HuH-7 (cell line): ENCODE data around the gene NEK10.
"Not testable (repeated sequence)": the region's sequence is repeated elsewhere in the genome, so short reads cannot be mapped to it uniquely, and the experiment has no call there.

Source experiments
- DNase-seq: peaks from one replicate; pipeline ENCODE4 v3.0.0; 2011; ENCODE audit warnings: low spot score

NEK10 gene

DNA sequence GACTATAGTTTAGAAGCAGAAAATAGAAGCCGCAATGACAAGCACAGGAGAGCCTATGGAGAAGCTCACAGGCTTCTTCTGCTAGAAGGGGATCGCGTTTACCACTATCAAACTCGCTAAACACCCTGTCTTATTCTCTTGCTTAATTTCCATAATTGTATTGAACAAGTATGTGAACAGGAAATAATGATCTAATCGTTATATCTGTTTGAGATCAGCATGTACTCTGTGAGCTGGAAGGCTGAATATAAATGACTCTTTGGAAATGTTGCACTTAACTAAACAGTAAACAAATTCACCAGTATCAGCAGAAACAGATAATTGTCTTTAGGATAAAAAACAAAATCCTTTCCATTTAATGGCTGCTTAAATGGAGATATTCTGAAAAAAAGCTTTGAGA is 15.0 kb downstream of the NEK10 start:
- DNase-seq, result no peak

DNA sequence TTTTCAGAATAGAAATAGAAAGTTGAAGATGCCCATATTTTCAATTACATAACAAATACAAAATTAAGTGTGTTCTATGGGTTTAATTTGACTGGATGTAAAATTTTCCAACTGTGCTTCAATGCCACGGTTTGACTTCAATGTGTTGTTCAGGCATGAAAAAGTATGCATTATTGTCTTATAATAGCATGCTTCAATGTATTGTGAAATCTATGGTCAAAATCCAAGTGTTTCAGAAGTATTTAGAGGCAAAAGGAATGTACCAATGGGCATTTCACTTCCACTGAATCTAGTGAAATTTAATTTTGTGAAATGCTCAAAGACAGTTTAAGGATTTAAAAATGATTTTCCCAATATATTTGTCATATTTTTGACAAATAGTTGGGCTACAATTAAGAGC is 16.0 kb downstream of the NEK10 start:
- no peak for DNase-seq

DNA sequence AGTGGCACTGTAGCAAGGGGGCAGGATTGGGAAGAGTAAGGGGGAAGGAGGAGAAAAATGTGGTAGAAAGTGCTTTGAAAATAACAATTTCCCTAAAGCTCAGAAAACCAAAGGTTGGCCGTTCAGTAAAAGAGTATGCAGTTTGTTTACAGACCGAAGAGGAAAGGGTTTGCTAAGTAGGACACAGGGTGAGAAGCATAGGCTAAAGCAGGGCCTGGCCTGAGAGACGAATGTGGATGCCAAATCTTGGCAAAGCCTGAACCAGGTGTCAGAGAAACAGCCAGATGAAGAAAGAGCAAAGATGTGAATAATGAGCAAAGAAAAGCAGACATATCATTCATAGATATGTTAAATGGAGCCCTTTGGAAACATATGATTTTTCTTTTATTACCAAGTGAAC is 17.1 kb downstream of the NEK10 start:
- no peak for DNase-seq

GRCh38 chr3:27349832-27350231 is 19.4 kb downstream of the NEK10 start:
- DNase-seq, result no peak

- DNase-seq, result no peak
These were observed 23.0 kb downstream of the NEK10 start for GRCh38 chr3:27345959-27346865.

DNA sequence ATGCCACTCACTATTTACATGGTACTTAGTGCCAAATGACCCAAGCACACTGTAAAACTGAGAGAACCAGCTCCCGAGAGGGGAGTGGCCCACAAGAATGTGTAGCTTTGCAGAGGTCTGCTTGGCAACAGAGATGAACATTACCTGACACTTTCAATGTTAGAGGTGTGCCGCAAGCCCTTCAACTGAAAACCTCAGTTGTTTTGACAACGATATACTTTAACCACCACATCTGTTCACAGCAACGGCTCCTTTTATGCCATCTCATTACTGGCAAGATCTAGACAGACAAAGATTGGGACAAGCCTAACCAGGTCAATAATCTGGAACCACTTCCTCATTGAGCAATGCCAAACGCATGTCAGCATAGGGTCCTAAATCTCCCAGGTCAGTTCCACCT is 23.7 kb downstream of the NEK10 start:
- DNase-seq, result peak; percentile 32

DNA sequence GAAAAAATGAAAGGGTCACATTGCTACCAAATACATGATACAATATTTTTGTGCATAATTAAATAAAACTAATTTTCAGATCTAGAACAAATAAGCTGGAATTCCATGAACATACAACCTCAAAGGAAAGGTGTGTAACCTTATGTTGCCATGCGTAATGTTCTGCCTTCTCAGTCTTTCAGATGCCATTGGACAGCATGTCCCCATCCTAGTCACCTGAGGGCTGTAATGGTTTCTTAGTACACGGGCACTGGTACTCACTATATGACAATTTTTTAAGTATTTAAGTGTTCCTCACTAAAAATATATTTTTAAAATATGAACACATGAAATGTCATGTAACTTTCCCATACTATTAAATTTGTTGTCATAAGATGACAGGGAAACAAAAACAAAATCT is 24.1 kb downstream of the NEK10 start:
- DNase-seq, result no peak

DNA sequence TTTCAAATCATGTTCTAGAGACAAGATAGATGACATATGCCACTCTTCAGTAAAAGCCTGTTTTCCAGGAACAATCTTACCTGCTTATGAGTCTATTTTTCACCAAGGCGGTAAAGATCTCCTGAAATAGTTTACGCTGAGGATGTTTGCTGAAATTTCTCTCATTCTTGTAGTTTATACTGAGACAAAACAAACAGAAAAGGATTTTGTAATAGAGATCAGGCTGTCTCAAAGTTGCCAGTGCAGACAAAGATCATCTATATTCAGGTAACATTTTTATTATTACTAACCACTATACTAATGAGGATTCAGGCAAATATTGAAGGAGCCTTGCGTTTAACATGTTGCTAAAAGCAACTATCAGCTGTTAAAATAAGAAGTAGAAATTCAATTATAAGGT is 25.0 kb downstream of the NEK10 start:
- no peak for DNase-seq

- no peak for DNase-seq
These were observed 26.9 kb downstream of the NEK10 start for GRCh38 chr3:27342267-27342666.

DNA sequence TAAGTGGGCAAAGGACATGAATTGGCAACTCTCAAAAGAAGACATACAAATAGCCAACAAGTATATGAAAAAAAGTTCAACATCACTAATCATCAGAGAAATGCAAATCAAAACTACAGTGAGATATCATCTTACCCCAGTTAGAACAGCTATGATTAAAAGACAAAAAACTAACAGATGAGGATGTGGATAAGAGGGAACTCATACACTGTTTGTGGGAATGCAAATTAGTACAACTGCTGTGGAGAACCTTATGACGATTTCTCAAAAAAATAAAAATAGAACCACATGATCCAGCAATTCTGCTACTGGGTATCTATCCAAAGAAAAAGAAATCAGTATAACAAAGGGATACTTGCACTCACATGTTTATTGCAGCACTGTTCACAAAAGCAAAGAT is 28.6 kb downstream of the NEK10 start:
- DNase-seq, result no peak

GRCh38 chr3:27335571-27335970 is 33.6 kb downstream of the NEK10 start:
- DNase-seq, result no peak

- no peak for DNase-seq
These were observed 35.3 kb downstream of the NEK10 start for GRCh38 chr3:27333843-27334242.

- DNase-seq, result not testable (repeated sequence)
These were observed 40.0 kb downstream of the NEK10 start for GRCh38 chr3:27328982-27329762.

DNA sequence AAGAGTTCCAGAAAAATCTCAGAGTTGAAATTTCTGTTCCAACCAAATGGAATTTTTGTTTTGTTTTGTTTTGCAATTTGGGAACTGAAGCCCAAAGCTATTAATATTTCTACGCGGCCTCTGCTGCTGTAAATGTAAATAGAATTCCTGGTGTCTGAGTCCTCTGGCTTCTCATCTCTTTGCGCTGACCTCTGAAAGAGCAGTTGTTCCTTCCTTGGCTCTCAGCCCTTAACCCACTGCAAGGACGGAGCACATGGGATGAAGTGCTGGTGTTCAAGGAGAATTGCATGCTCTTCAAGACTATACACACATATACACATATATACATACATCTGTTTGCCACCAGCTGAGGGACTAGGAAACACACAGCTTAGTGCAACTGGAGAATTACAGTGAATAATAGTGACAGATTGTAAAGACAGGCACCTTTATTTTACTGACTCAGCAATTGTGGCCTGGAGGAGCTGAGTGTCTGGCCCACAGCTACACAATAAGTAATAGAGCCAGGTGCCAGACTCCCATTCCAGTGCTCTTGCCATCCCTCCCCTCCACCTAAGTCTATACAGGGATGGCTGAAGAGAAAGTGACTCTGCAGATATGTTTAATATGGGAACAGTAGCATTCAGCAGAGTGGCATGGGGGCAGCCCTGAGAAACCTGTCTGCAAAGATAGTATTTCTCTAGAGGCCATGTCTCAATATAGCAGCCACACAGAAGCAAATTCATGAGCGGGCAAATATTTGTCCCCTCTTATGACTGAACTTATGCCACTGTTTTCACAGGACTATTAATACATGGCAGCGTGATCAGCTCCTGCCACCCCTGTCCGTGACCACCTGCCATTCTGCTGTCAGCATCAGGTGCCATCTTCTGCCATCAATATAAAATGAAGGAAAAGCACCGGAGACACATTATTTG is 42.3 kb downstream of the NEK10 start:
- no peak for DNase-seq

- no peak for DNase-seq
These were observed 43.0 kb downstream of the NEK10 start for GRCh38 chr3:27326202-27326601.

DNA sequence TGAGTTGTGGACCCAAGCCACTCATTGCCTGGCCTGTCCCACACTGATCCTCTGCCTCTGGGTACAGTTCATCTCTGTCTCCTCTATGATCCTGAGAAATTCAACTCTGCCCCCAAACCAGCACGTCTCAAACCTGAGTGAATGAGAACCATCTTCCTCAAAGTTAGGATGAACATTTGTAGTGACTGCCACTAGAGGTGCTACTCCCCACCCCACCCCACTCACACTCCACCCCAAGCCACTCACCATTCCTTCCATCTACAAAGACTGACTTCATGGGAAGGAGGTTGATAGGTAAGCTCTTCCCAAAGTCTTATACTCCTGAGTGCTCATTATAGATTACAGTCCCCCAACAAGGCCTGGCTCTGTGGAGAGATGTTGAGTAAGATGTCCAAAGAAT is 43.8 kb downstream of the NEK10 start:
- DNase-seq, result peak; percentile 44

- no peak for DNase-seq
These were observed 44.5 kb downstream of the NEK10 start for GRCh38 chr3:27324686-27325085.

- DNase-seq, result no peak
These were observed 46.1 kb downstream of the NEK10 start for GRCh38 chr3:27323087-27323570.

DNA sequence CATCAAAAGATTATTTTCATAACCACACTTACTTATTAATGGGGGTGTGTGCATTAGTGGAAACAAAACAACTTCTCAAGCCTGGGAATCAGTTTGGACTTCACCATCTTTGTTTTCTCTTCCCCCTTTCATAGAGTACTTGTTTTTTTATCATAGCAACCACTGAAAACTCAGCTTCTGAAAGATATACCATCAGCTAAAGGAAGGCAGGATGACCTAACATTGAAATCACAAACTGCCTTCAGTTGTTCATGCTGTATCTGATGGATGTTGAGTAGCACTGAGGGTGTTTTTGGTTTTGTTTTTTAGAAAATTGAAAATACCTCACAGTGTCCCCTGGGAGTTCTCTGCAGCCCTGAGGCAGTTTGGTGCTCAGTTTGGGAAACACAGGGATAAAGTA is 46.5 kb downstream of the NEK10 start:
- DNase-seq, result no peak

- no peak for DNase-seq
These were observed 49.2 kb downstream of the NEK10 start for GRCh38 chr3:27319847-27320526.

DNA sequence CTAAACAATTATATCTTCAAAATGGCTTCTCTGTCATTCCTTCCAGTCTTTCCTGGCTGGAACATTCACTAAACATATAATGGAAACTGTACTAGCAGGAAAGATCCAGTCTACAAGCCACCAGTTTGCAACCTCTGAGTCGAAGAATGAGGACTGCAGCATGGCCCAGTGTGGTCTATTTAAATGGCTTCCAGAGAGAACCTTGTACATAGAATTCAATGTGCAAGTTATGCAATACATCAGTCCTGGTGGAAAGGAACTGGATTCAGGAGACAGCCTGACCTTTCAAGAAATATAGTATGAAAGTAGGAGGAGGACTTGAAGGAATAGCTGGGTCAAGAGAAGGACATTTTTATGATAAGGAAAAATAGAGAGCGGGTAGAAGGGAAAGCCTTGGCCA is 49.9 kb downstream of the NEK10 start:
- DNase-seq, result no peak
